Thyroid gland (tissue), 4 donors: ENCODE measurements around the gene MYO5A. TPM values are rescaled to one million over a fixed set of nuclear protein-coding genes. Genes with fewer than 3 reads are reported as not detected.

ENCODE experiments used
- DNase-seq, 2 donors: peaks; one replicate each; pipeline ENCODE4 v3.0.0-alpha.2; 2019
- H3K27ac ChIP-seq, 3 donors: fragments of 200-600 bp; sonication (generic); 1 replicate in 2 of 3; 2 replicates in 1 of 3; pipeline ENCODE4 v1.5.1; 2016 to 2019; ENCODE audit warnings: mild to moderate bottlenecking in 1 of 3, moderate library complexity in 1 of 3
- H3K27me3 ChIP-seq: fragments of 200-600 bp; sonication (generic); one replicate; pipeline ENCODE4 v1.5.1; 2019
- H3K36me3 ChIP-seq, 2 donors: fragments of 200-600 bp; sonication (generic); one replicate each; pipeline ENCODE4 v1.5.1; 2016 to 2019
- H3K4me1 ChIP-seq, 2 donors: fragments of 200-600 bp; sonication (generic); one replicate each; pipeline ENCODE4 v1.5.1; 2017 to 2019
- H3K4me3 ChIP-seq, 3 donors: fragments of 200-600 bp; sonication (generic); replicated peaks in 1 of 3; 1 replicate in 2 of 3; 2 replicates in 1 of 3; pipeline ENCODE4 v1.5.1; 2016; ENCODE audit warnings: mild to moderate bottlenecking in 1 of 3
- H3K9me3 ChIP-seq: fragments of 200-600 bp; sonication (generic); one replicate; pipeline ENCODE4 v1.5.1; 2017
- POLR2A ChIP-seq, 2 donors: fragments of 450-650 bp; IDR thresholded peaks; one replicate each; pipeline ENCODE4 v1.6.1; 2017; ENCODE audit warnings: antibody characterized with exemption in 2 of 2, mild to moderate bottlenecking in 2 of 2, moderate library complexity in 1 of 2
- WGBS, 2 donors: methylation state at CpG; one replicate each; pipeline ENCODE4 v1.1.5; 2017; 5-methylcytosine and 5-hydroxymethylcytosine counted together
- intact Hi-C: fragments of 100-400 bp; cut with DNase I; formaldehyde crosslinking; loops from one replicate; pipeline ENCODE4 v1.15.1; 2023
- total RNA-seq, 4 donors: library from RNA; depleted of rRNA; stranded (reverse); fragments of >200 nt; gene quantifications; one replicate each; pipeline ENCODE4 v1.2.3, GENCODE V29; 2016
- TF ChIP-seq, protein P1 (sequence below), 6 experiments: fragments of 200-600 bp in 3 of 6; fragments of 450-650 bp in 3 of 6; sonication (generic) in 3 of 6; IDR thresholded peaks; one replicate each; pipeline ENCODE4 v1.5.1; 2016 to 2019; ENCODE audit warnings: antibody characterized with exemption in 6 of 6, mild to moderate bottlenecking in 2 of 6, inconsistent platforms in 1 of 6, moderate library complexity in 1 of 6

The MYO5A gene
- total RNA-seq, 4 donors from 2014 or later = 23.3 to 44.1 (median 34.7) TPM

DNA sequence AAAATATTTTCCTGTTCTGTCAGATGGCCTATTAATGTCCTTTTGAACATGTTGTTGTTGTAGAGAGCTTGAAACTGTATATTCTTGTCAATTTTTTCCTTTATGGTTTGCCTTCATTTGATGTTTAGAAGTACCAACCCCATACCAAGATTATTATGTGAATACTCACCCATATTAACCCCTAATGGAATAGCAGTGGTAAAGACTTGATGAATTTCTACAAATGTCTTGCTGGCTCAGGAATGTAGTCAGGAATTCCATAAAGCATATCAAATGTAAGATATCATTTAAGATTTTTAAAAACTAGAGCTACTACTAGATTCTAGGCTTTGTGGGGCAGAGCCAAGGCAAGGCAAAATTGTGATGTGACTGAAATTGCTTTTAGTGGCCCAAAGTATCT is 30.0 kb downstream of the MYO5A start:
- Histone ChIP-seq H3K4me1 (no peaks in the 10 kb centered on the region), H3K36me3 (no peaks in the 10 kb centered on the region), H3K4me3 (no peak overlapping the region), H3K27ac (no peak overlapping the region), H3K9me3 (no peaks in the 10 kb centered on the region), H3K27me3 (no peaks in the 10 kb centered on the region)
- TF ChIP-seq POLR2A (IDR thresholded peaks at IDR 0.05) = no peak
- TF ChIP-seq, protein P1, sequence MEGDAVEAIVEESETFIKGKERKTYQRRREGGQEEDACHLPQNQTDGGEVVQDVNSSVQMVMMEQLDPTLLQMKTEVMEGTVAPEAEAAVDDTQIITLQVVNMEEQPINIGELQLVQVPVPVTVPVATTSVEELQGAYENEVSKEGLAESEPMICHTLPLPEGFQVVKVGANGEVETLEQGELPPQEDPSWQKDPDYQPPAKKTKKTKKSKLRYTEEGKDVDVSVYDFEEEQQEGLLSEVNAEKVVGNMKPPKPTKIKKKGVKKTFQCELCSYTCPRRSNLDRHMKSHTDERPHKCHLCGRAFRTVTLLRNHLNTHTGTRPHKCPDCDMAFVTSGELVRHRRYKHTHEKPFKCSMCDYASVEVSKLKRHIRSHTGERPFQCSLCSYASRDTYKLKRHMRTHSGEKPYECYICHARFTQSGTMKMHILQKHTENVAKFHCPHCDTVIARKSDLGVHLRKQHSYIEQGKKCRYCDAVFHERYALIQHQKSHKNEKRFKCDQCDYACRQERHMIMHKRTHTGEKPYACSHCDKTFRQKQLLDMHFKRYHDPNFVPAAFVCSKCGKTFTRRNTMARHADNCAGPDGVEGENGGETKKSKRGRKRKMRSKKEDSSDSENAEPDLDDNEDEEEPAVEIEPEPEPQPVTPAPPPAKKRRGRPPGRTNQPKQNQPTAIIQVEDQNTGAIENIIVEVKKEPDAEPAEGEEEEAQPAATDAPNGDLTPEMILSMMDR (IDR thresholded peaks at IDR 0.05) = no peak
- intact Hi-C loops = no loop called here
- no peak for DNase-seq

DNA sequence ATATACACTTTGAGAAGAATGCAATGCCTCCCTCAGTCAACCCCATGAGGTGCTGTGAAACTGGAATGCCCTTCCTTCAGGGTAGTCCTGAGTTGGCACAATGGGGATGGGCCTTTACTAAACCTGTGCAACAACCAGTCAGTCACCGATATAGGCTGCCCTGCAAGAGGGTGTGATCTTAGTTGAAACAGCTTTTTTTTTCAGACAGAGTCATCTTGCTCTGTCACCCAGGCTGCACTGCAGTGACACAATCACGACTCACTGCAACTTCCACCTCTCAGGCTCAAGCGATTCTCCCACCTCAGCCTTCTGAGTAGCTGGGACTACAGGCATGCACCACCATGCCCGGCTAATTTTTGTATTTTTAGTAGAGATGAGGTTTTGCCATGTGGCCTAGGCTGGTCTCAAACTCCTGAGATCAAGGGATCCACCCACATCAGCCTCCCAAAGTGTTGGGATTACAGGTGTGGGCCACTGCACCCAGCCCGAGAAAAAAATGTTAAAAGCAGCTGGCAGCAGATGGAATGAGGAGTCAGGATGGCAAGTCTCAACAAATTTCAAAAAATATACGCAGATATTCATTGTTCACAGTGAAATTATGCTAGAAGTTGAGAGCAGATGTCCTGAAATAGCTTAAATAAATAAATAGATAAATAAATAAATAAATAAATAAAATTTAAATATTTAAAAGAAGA is 31.8 kb downstream of the MYO5A start:
- Histone ChIP-seq H3K27ac (no peak overlapping the region), H3K36me3 (no peaks in the 10 kb centered on the region), H3K4me3 (no peak overlapping the region), H3K27me3 (no peaks in the 10 kb centered on the region), H3K4me1 (no peaks in the 10 kb centered on the region), H3K9me3 (no peaks in the 10 kb centered on the region)
- no peak for DNase-seq
- 89 to 94% methylated on average over 6 of the region's 6 CpGs for WGBS, 2 donors
- no peak for TF ChIP-seq POLR2A (IDR thresholded peaks at IDR 0.05)
- TF ChIP-seq, protein P1 (IDR thresholded peaks at IDR 0.05) = no peak
- intact Hi-C loops = no loop called here

DNA sequence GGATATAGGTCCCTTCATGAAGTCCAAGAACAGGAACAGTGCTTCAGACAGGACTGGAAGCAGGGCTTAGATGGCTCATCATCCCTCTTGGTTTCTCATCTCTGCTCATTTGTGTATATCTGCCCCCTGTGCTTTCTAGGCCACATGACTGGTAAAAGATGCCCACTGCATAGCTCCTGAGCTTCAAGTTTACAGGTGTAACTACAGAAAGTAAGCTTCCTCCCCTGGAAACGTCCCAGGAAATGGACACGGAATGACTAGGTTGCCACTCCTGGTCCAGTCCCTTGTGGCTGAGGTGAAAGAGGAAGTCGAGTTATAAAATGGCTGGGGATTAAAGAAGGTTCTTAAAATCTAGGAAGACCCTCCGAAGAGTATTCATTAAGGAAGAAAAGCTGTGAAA is 32.5 kb downstream of the MYO5A start:
- no peaks in the 10 kb centered on the region for H3K9me3 ChIP-seq
- no peak overlapping the region for H3K4me3 ChIP-seq
- 65 to 69% methylated on average over 4 of the region's 4 CpGs for WGBS, 2 donors
- no peak for TF ChIP-seq POLR2A (IDR thresholded peaks at IDR 0.05)
- TF ChIP-seq, protein P1 (IDR thresholded peaks at IDR 0.05) = no peak
- no peak overlapping the region for H3K27ac ChIP-seq
- intact Hi-C loops = no loop called here
- no peaks in the 10 kb centered on the region for H3K4me1 ChIP-seq
- no peak for DNase-seq
- H3K36me3 ChIP-seq = no peaks in the 10 kb centered on the region
- no peaks in the 10 kb centered on the region for H3K27me3 ChIP-seq

DNA sequence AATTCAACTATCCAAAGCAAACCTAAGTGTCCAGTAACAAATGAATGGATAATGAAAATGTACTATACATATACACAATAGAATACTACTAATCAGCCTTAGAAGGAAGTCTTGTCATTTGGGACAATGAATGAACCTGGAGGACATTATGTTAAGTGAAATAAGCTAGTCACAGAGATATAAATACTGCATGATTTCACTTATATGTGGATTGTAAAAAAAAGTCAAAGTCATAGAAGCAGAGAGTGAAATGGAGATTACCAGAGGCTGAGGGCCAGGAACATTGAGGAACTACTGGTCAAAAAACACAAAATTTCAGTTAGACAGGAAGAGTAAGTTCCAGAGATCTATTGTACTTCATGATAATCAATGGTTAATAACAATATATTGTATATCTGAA is 33.6 kb downstream of the MYO5A start:
- intact Hi-C loops = no loop called here
- Histone ChIP-seq H3K9me3 (no peaks in the 10 kb centered on the region), H3K36me3 (no peaks in the 10 kb centered on the region), H3K27me3 (no peaks in the 10 kb centered on the region), H3K4me3 (no peak overlapping the region), H3K27ac (no peak overlapping the region), H3K4me1 (no peaks in the 10 kb centered on the region)
- no peak for TF ChIP-seq POLR2A (IDR thresholded peaks at IDR 0.05)
- TF ChIP-seq, protein P1 (IDR thresholded peaks at IDR 0.05) = no peak
- DNase-seq = no peak

DNA sequence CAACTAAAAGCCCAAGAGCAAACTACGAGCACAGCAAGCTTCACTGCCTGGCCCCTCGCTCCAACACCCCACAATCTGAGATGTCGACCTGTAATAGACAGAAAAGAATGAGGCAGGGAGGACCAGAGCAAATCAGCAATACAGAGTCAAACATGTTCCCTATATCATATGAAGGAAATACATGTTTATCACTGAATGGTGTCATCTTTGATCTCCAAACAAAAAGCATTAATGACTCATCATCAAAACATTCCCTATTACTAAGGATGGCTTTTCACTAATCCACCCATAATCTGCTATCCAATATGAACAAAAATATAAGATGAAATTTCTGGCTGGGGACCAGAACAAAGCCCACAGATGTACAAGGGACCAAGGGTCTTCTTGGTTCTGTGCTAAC is 34.7 kb downstream of the MYO5A start:
- H3K36me3 ChIP-seq = no peaks in the 10 kb centered on the region
- H3K4me1 ChIP-seq = no peaks in the 10 kb centered on the region
- TF ChIP-seq POLR2A (IDR thresholded peaks at IDR 0.05) = no peak
- TF ChIP-seq, protein P1 (IDR thresholded peaks at IDR 0.05) = no peak
- intact Hi-C loops = no loop called here
- DNase-seq = no peak
- 94 to 96% methylated on average over 3 of the region's 3 CpGs for WGBS, 2 donors
- no peak overlapping the region for H3K27ac ChIP-seq
- no peak overlapping the region for H3K4me3 ChIP-seq
- no peaks in the 10 kb centered on the region for H3K9me3 ChIP-seq
- no peaks in the 10 kb centered on the region for H3K27me3 ChIP-seq
